ENCODE data around the gene FAM234B. TPM values are rescaled to one million over a fixed set of nuclear protein-coding genes. Genes with fewer than 3 reads are reported as not detected.

Gene FAM234B
- total RNA-seq, 3 donors from 2014 or later (not counting 1 experiment from before 2014, with no cell fraction given), result 5.5 to 8.7 (median 6.6) TPM

- DNase-seq, result no peak
- no peak for ATAC-seq
- Mint-ChIP-seq H3K27me3 (ENCODE audit: low read depth in 2 of 2) (peaks cover 0 to 10% of the 10 kb centered on the region in 2 donors), H3K36me3 (no peaks in the 10 kb centered on the region), H3K27ac (no peak overlapping the region), H3K4me1 (no peaks in the 10 kb centered on the region), H3K9me3 (no peaks in the 10 kb centered on the region), H3K4me3 (no peak overlapping the region)
- H3K4me3 ChIP-seq (ENCODE audit: low read length), result no peak overlapping the region
- no peaks in the 10 kb centered on the region for H3K36me3 ChIP-seq (ENCODE audit: control insufficient read depth, insufficient read depth, low read length)
- no peak for TF ChIP-seq CTCF (IDR thresholded peaks at IDR 0.05)
- H3K27ac ChIP-seq (ENCODE audit: low read length), result no peak overlapping the region
- no peaks in the 10 kb centered on the region for H3K27me3 ChIP-seq (ENCODE audit: control insufficient read depth, insufficient read depth, low read length)
- no peaks in the 10 kb centered on the region for H3K4me1 ChIP-seq (ENCODE audit: control insufficient read depth, insufficient read depth, low read length)
- intact Hi-C loops (cut with micrococcal nuclease), result no loop called here
- H3K9me3 ChIP-seq (ENCODE audit: control insufficient read depth, insufficient read depth, low read length), result no peaks in the 10 kb centered on the region
These were observed 16.7 kb upstream of the FAM234B start for GRCh38 chr12:13027508-13027907.

GRCh38 chr12:13028825-13029570 is 15.2 kb upstream of the FAM234B start:
- H3K4me1 Mint-ChIP-seq, result no peaks in the 10 kb centered on the region
- intact Hi-C loops (cut with micrococcal nuclease), result no loop called here
- no peaks in the 10 kb centered on the region for H3K4me1 ChIP-seq (ENCODE audit: control insufficient read depth, insufficient read depth, low read length)
- WGBS (ENCODE audit: insufficient coverage), result 86% methylated on average over 3 of the region's 4 CpGs
- H3K9me3 Mint-ChIP-seq, result no peaks in the 10 kb centered on the region
- no peak overlapping the region for H3K4me3 ChIP-seq (ENCODE audit: low read length)
- H3K27me3 Mint-ChIP-seq (ENCODE audit: low read depth in 2 of 2), result peaks cover 0 to 10% of the 10 kb centered on the region in 2 donors
- DNase-seq, result no peak
- no peaks in the 10 kb centered on the region for H3K9me3 ChIP-seq (ENCODE audit: control insufficient read depth, insufficient read depth, low read length)
- no peaks in the 10 kb centered on the region for H3K36me3 ChIP-seq (ENCODE audit: control insufficient read depth, insufficient read depth, low read length)
- no peaks in the 10 kb centered on the region for H3K27me3 ChIP-seq (ENCODE audit: control insufficient read depth, insufficient read depth, low read length)
- H3K27ac ChIP-seq (ENCODE audit: low read length), result no peak overlapping the region
- no peak for ATAC-seq
- no peak for TF ChIP-seq CTCF (IDR thresholded peaks at IDR 0.05)
- no peaks in the 10 kb centered on the region for H3K36me3 Mint-ChIP-seq
- H3K27ac Mint-ChIP-seq, result no peak overlapping the region
- no peak overlapping the region for H3K4me3 Mint-ChIP-seq

- Mint-ChIP-seq H3K4me3 (no peak overlapping the region), H3K9me3 (no peaks in the 10 kb centered on the region), H3K27me3 (ENCODE audit: low read depth in 2 of 2) (peaks cover 0 to 5% of the 10 kb centered on the region in 2 donors), H3K27ac (no peak overlapping the region), H3K4me1 (no peaks in the 10 kb centered on the region), H3K36me3 (no peaks in the 10 kb centered on the region)
- no peak for DNase-seq
- no peak for ATAC-seq
- H3K4me1 ChIP-seq (ENCODE audit: control insufficient read depth, insufficient read depth, low read length), result no peaks in the 10 kb centered on the region
- H3K27me3 ChIP-seq (ENCODE audit: control insufficient read depth, insufficient read depth, low read length), result no peaks in the 10 kb centered on the region
- no peaks in the 10 kb centered on the region for H3K36me3 ChIP-seq (ENCODE audit: control insufficient read depth, insufficient read depth, low read length)
- no peak overlapping the region for H3K27ac ChIP-seq (ENCODE audit: low read length)
- no peak overlapping the region for H3K4me3 ChIP-seq (ENCODE audit: low read length)
- H3K9me3 ChIP-seq (ENCODE audit: control insufficient read depth, insufficient read depth, low read length), result no peaks in the 10 kb centered on the region
- TF ChIP-seq CTCF (IDR thresholded peaks at IDR 0.05), result no peak
- intact Hi-C loops (cut with micrococcal nuclease), result no loop called here
- WGBS (ENCODE audit: insufficient coverage), result 87% methylated on average over 9 of the region's 9 CpGs
These were observed 13.5 kb upstream of the FAM234B start for GRCh38 chr12:13030541-13031291.
